Measurements from ENCODE around the gene KIAA0040. TPM values are rescaled to one million over a fixed set of nuclear protein-coding genes. Genes with fewer than 3 reads are reported as not detected.

The KIAA0040 gene
- total and polyA plus RNA-seq, 2 donors (not counting 1 experiment from before 2014, with no cell fraction given) = 93.6 to 106 TPM

DNA sequence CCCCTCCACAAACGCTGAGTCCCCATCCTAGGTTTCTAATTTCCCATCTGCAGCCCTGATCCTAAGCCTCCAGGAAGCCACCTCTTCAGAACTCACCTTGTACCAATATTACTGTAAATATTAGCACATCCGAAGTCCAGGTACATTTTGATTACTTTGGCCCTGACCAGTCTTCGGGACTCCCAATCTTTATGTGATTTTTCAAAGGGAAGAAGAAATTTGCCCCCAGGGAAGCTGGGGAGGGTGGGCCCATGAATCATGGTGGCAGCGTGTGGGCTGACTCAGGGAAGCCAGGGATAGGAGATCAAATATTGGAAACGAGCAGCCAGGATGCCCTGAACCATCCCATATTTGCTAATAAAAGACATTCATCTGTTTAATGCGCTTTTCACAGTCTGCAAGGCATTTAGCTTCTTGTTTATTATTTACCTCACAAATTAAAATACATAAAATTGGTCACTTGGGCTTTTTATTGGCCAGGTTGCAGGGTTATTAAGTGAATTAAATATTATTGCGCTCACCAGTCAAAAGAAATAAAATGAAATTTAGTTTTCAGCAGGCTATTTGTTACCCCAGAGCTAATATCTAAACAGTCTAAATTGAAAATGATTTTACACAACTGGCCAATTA, 46.6 kb downstream of the KIAA0040 start:
- ChIA-PET POLR2A (interaction anchor here (0.6 kb wide), 1 partner anchor 171 kb away, joined by 4 read pairs; no protein-coding TSS in a partner anchor), CTCF (interaction anchor here (0.6 to 11.2 kb wide), 39 partner anchors 9 to 1734 kb away, joined by 3 to 468 read pairs (median 4); partner anchors contain the start of genes TNN and TNR)
- no peak for DNase-seq
- H3K4me1 Mint-ChIP-seq = peaks cover 19% of the 10 kb centered on the region
- Histone ChIP-seq H3K4me1 (ENCODE audit: control insufficient read depth in 2 of 2, insufficient read depth in 2 of 2, low read length in 2 of 2) (peaks cover 0 to 16% of the 10 kb centered on the region in 2 donors), H2AFZ (ENCODE audit: insufficient read depth, low read depth, low read length, poor library complexity, severe bottlenecking) (peak overlapping the region; percentile 9), H3K9me3 (ENCODE audit: control extremely low read depth in 1 of 3, control insufficient read depth in 2 of 3, insufficient read depth in 1 of 3, low read length in 2 of 3) (peaks cover 0 to 6% (median 0%) of the 10 kb centered on the region in 3 donors), H4K20me1 (ENCODE audit: control insufficient read depth, insufficient read depth, low read length, poor library complexity, severe bottlenecking) (no peaks in the 10 kb centered on the region), H3K27me3 (replicated peaks in 1 of 4; ENCODE audit: control extremely low read depth in 1 of 4, control insufficient read depth in 3 of 4, insufficient read depth in 4 of 4, low read length in 3 of 4) (peaks cover 0 to 10% (median under 1%) of the 10 kb centered on the region in 4 experiments), H3K27ac (ENCODE audit: low read length in 2 of 2) (no peak overlapping the region), H3K9ac (ENCODE audit: low read length) (no peak overlapping the region), H3K4me3 (ENCODE audit: control extremely low read depth in 1 of 5, extremely low read depth in 1 of 5, insufficient read depth in 1 of 5, low read depth in 2 of 5, low read length in 4 of 5) (no peak overlapping the region), H3K36me3 (replicated peaks in 1 of 2; ENCODE audit: control extremely low read depth in 1 of 2, control insufficient read depth in 1 of 2, extremely low read depth in 1 of 2, insufficient read depth in 2 of 2, low read length in 1 of 2) (no peaks in the 10 kb centered on the region), H3K4me2 (replicated peaks; ENCODE audit: low read depth, low read length, poor library complexity, severe bottlenecking) (peak overlapping the region; percentile 21), H3K79me2 (ENCODE audit: control insufficient read depth, insufficient read depth, low read length) (no peaks in the 10 kb centered on the region)
- ATAC-seq (ENCODE audit: low read depth) = no peak
- H3K27me3 Mint-ChIP-seq = peaks cover 20% of the 10 kb centered on the region
- intact Hi-C loops (cut with micrococcal nuclease) = no loop called here
- no peak overlapping the region for H3K4me3 Mint-ChIP-seq
- no peak overlapping the region for H3K27ac Mint-ChIP-seq
- no peaks in the 10 kb centered on the region for H3K9me3 Mint-ChIP-seq (ENCODE audit: insufficient read depth)
- 87% methylated on average over 2 of the region's 7 CpGs for WGBS (ENCODE audit: insufficient coverage)
- TF ChIP-seq, protein P1, sequence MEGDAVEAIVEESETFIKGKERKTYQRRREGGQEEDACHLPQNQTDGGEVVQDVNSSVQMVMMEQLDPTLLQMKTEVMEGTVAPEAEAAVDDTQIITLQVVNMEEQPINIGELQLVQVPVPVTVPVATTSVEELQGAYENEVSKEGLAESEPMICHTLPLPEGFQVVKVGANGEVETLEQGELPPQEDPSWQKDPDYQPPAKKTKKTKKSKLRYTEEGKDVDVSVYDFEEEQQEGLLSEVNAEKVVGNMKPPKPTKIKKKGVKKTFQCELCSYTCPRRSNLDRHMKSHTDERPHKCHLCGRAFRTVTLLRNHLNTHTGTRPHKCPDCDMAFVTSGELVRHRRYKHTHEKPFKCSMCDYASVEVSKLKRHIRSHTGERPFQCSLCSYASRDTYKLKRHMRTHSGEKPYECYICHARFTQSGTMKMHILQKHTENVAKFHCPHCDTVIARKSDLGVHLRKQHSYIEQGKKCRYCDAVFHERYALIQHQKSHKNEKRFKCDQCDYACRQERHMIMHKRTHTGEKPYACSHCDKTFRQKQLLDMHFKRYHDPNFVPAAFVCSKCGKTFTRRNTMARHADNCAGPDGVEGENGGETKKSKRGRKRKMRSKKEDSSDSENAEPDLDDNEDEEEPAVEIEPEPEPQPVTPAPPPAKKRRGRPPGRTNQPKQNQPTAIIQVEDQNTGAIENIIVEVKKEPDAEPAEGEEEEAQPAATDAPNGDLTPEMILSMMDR (IDR thresholded peaks at IDR 0.05) = no peak

DNA sequence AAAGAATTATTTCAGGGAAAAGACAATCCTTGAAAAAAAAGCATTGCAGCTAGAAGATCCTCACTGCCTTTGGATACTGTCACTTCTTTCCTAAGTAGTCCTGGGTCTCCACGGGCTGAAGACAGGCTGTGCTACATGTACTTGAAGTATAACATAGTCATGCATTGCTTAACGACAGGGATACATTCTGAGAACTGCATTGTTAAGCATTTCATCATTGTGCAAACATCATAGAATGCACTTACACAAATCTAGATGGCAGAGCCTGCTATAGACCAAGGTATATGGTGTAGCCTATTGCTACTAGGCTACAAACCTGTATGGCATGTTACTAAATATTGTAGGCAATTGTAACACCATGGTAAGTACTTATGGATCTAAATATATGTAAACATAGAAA, 54.0 kb downstream of the KIAA0040 start:
- peaks cover 0 to 10% (median 6%) of the 10 kb centered on the region in 4 experiments for H3K27me3 ChIP-seq (replicated peaks in 1 of 4; ENCODE audit: control extremely low read depth in 1 of 4, control insufficient read depth in 3 of 4, insufficient read depth in 4 of 4, low read length in 3 of 4)
- TF ChIP-seq EZH2 (IDR thresholded peaks at IDR 0.05; ENCODE audit: borderline replicate concordance, insufficient read depth, low read depth, low read length, poor library complexity, severe bottlenecking) = no peak
- TF ChIP-seq, protein P1 (IDR thresholded peaks at IDR 0.05) = no peak
- Mint-ChIP-seq H3K27me3 (peaks cover 36% of the 10 kb centered on the region), H3K27ac (no peak overlapping the region), H3K4me3 (no peak overlapping the region), H3K4me1 (peaks cover 15% of the 10 kb centered on the region), H3K9me3 (ENCODE audit: insufficient read depth) (no peaks in the 10 kb centered on the region)
- WGBS (ENCODE audit: insufficient coverage) = 88% methylated on average over 1 of the region's 2 CpGs
- H3K79me2 ChIP-seq (ENCODE audit: control insufficient read depth, insufficient read depth, low read length) = no peaks in the 10 kb centered on the region
- no peak overlapping the region for H3K27ac ChIP-seq (ENCODE audit: low read length in 2 of 2)
- intact Hi-C loops (cut with micrococcal nuclease) = no loop called here
- H3K9ac ChIP-seq (ENCODE audit: low read length) = no peak overlapping the region
- H3K4me3 ChIP-seq (ENCODE audit: control extremely low read depth in 1 of 5, extremely low read depth in 1 of 5, insufficient read depth in 1 of 5, low read depth in 2 of 5, low read length in 4 of 5) = no peak overlapping the region
- no peaks in the 10 kb centered on the region for H3K36me3 ChIP-seq (replicated peaks in 1 of 2; ENCODE audit: control extremely low read depth in 1 of 2, control insufficient read depth in 1 of 2, extremely low read depth in 1 of 2, insufficient read depth in 2 of 2, low read length in 1 of 2)
- H3K9me3 ChIP-seq (ENCODE audit: control extremely low read depth in 1 of 3, control insufficient read depth in 2 of 3, insufficient read depth in 1 of 3, low read length in 2 of 3) = no peaks in the 10 kb centered on the region
- DNase-seq = no peak
- no peaks in the 10 kb centered on the region for H4K20me1 ChIP-seq (ENCODE audit: control insufficient read depth, insufficient read depth, low read length, poor library complexity, severe bottlenecking)
- no peak overlapping the region for H3K4me2 ChIP-seq (replicated peaks; ENCODE audit: low read depth, low read length, poor library complexity, severe bottlenecking)
- no peak overlapping the region for H2AFZ ChIP-seq (ENCODE audit: insufficient read depth, low read depth, low read length, poor library complexity, severe bottlenecking)
- ChIA-PET CTCF (interaction anchor here (3.0 kb wide), 1 partner anchor 12 kb away, joined by 15 read pairs; no protein-coding TSS in a partner anchor), POLR2A (no interaction called here)
- peaks cover 0 to 13% of the 10 kb centered on the region in 2 donors for H3K4me1 ChIP-seq (ENCODE audit: control insufficient read depth in 2 of 2, insufficient read depth in 2 of 2, low read length in 2 of 2)
- ATAC-seq (ENCODE audit: low read depth) = no peak

Data from B cell (primary cell).